ENCODE results near the gene CUL2. TPM values are rescaled to one million over a fixed set of nuclear protein-coding genes. Genes with fewer than 3 reads are reported as not detected.

The CUL2 gene
- total RNA-seq, 4 donors from 2014 or later = 15.9 to 28.5 (median 22.7) TPM

DNA sequence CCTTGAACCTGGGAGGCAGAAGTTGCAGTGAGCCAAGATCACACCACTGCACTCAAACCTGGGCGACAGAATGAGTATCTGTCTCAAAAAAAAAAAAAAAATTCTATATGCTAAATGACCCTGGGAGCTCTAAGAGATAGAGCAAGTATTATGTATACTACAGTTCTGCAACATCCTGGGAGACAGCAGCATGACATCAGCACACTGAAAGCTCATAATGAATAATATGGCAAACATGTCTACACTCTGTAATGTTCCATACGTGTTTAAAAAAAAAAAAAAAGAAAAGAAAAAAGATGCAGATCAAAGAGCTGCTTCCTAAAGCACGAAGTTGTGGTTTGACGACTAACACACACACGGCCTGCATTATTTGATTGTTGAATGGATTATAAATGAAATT lies 72.5 kb downstream of the CUL2 start:
- WGBS, 2 donors (ENCODE audit: low coverage in 1 of 2) = 58 to 81% methylated on average over 3 to 4 of the region's 5 CpGs
- Histone ChIP-seq H3K27me3 (no peaks in the 10 kb centered on the region), H3K4me3 (no peak overlapping the region), H3K27ac (no peak overlapping the region), H3K4me1 (peaks cover 0 to 6% (median 0%) of the 10 kb centered on the region in 3 donors), H3K9me3 (no peaks in the 10 kb centered on the region), H3K36me3 (peaks cover 0 to 59% of the 10 kb centered on the region in 2 donors)
- TF ChIP-seq, protein P1, sequence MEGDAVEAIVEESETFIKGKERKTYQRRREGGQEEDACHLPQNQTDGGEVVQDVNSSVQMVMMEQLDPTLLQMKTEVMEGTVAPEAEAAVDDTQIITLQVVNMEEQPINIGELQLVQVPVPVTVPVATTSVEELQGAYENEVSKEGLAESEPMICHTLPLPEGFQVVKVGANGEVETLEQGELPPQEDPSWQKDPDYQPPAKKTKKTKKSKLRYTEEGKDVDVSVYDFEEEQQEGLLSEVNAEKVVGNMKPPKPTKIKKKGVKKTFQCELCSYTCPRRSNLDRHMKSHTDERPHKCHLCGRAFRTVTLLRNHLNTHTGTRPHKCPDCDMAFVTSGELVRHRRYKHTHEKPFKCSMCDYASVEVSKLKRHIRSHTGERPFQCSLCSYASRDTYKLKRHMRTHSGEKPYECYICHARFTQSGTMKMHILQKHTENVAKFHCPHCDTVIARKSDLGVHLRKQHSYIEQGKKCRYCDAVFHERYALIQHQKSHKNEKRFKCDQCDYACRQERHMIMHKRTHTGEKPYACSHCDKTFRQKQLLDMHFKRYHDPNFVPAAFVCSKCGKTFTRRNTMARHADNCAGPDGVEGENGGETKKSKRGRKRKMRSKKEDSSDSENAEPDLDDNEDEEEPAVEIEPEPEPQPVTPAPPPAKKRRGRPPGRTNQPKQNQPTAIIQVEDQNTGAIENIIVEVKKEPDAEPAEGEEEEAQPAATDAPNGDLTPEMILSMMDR (IDR thresholded peaks at IDR 0.05) = no peak
- no peak for TF ChIP-seq EP300 (IDR thresholded peaks at IDR 0.05)
- ATAC-seq = no peak

DNA sequence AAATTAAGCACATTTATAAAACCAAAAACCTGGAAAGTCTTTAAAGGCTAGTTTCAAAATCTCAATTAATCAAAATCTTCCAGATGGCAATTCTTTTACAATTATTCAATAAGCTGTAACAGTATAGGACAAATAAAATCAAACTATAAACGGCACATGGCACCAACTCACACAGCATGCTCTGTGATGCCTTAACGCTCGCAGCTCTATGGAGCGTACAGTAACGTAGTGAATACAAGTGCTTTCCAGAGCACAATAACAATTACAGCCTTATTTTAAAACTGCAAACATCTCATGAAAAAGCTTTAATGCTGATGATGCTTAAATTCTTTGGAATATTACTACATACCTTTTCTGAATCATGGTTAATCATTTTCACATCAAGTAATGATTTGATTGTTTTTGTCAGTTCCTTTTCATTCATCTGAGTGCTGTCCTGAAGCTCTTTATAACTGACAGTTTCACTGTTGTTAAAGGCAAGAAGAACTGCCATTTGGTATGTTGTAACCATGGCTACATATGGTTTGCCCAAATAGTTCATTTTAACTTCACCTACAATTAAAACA lies 74.2 kb downstream of the CUL2 start:
- Histone ChIP-seq H3K27me3 (no peaks in the 10 kb centered on the region), H3K27ac (no peak overlapping the region), H3K4me3 (no peak overlapping the region), H3K9me3 (no peaks in the 10 kb centered on the region), H3K4me1 (peaks cover 0 to 6% (median 0%) of the 10 kb centered on the region in 3 donors), H3K36me3 (peaks cover 0 to 66% of the 10 kb centered on the region in 2 donors)
- WGBS, 2 donors (ENCODE audit: low coverage in 1 of 2) = 71 to 79% methylated on average over 5 of the region's 5 CpGs
- TF ChIP-seq POLR2A (IDR thresholded peaks at IDR 0.05) = no peak
- no peak for TF ChIP-seq POLR2AphosphoS5 (IDR thresholded peaks at IDR 0.05)
- ATAC-seq = no peak

DNA sequence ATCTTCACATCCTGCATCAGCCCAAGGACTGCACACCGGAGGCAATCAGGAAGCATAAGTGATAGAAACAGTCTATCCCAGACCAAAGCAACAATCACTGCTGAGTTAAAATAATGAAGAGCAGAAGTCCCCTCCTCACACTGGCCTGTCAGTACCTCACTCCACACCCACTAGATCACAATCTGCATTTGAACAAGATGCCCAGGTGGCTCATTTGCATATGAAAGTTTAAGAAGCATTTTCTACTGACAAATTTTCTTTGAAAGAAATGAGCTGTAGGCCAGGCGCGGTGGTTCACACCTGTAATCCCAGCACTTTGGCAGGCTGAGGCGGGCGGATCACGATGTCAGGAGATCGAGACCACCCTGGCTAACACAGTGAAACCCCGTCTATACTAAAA lies 77.4 kb downstream of the CUL2 start:
- 90 to 92% methylated on average over 5 to 6 of the region's 8 CpGs for WGBS, 2 donors (ENCODE audit: low coverage in 1 of 2)
- H3K4me3 ChIP-seq = no peak overlapping the region
- H3K9me3 ChIP-seq = no peaks in the 10 kb centered on the region
- ATAC-seq = no peak
- peaks cover 0 to 6% (median 0%) of the 10 kb centered on the region in 3 donors for H3K4me1 ChIP-seq
- no peak for TF ChIP-seq POLR2AphosphoS5 (IDR thresholded peaks at IDR 0.05)
- TF ChIP-seq, protein P1 (IDR thresholded peaks at IDR 0.05) = no peak
- TF ChIP-seq POLR2A (IDR thresholded peaks at IDR 0.05) = no peak
- TF ChIP-seq EP300 (IDR thresholded peaks at IDR 0.05) = no peak
- H3K27me3 ChIP-seq = no peaks in the 10 kb centered on the region
- H3K36me3 ChIP-seq = peaks cover 0 to 81% of the 10 kb centered on the region in 2 donors
- no peak overlapping the region for H3K27ac ChIP-seq

DNA sequence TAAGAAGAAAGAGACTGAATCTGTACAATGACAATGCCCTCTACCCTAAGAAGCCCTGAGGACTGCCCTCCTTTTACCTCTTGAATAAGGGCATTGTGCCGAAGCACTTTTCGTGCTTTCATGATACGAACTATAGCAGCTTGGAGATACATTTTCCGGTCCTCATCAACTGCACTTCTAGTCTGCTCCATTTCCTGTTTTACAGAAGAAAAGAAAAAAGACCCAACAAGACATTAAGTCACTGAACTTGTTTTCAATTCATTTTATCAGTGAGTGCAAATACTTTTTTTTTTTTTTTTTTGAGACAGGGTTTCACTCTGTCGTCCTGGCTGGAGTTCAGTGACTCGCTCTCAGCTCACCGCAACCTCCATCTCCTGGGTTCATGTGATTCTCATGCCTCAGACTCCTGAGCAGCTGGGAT lies 78.4 kb downstream of the CUL2 start:
- H3K27me3 ChIP-seq = no peaks in the 10 kb centered on the region
- no peak for ATAC-seq
- H3K4me1 ChIP-seq = peaks cover 0 to 6% (median 0%) of the 10 kb centered on the region in 3 donors
- peaks cover 0 to 78% of the 10 kb centered on the region in 2 donors for H3K36me3 ChIP-seq
- 89 to 90% methylated on average over 7 of the region's 7 CpGs for WGBS, 2 donors (ENCODE audit: low coverage in 1 of 2)
- no peak overlapping the region for H3K27ac ChIP-seq
- TF ChIP-seq POLR2AphosphoS5 (IDR thresholded peaks at IDR 0.05) = no peak
- no peak for TF ChIP-seq POLR2A (IDR thresholded peaks at IDR 0.05)
- TF ChIP-seq EP300 (IDR thresholded peaks at IDR 0.05) = no peak
- TF ChIP-seq, protein P1 (IDR thresholded peaks at IDR 0.05) = no peak
- H3K4me3 ChIP-seq = no peak overlapping the region
- no peaks in the 10 kb centered on the region for H3K9me3 ChIP-seq

DNA sequence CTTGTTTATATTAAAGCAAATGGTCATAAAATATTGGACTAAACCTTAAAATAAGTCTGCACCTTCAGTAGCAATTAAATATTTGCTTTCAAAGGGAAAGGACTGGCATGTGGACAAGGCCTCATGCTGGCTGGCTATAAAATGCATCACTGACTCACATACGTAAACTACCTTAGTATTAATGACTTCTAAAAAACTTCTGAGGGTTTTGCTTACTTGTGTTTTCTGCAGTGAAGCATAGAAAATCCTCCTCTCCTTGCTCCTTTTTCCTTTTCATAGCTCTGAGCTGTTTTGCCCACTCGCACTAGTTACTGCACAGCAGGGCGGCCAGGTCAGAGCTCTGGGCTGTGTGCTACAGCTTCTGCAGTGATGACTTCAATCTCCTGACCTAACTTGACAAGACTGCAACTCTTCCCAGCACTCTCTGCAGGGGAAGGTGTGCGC lies 82.3 kb downstream of the CUL2 start:
- no peaks in the 10 kb centered on the region for H3K4me1 ChIP-seq
- TF ChIP-seq POLR2AphosphoS5 (IDR thresholded peaks at IDR 0.05) = no peak
- TF ChIP-seq, protein P1 (IDR thresholded peaks at IDR 0.05) = no peak
- no peak for TF ChIP-seq POLR2A (IDR thresholded peaks at IDR 0.05)
- no peak for TF ChIP-seq EP300 (IDR thresholded peaks at IDR 0.05)
- H3K9me3 ChIP-seq = no peaks in the 10 kb centered on the region
- no peak for ATAC-seq
- H3K27ac ChIP-seq = no peak overlapping the region
- peaks cover 0 to 54% of the 10 kb centered on the region in 2 donors for H3K36me3 ChIP-seq
- H3K4me3 ChIP-seq = no peak overlapping the region
- 79 to 100% methylated on average over 3 to 4 of the region's 4 CpGs for WGBS, 2 donors (ENCODE audit: low coverage in 1 of 2)
- no peaks in the 10 kb centered on the region for H3K27me3 ChIP-seq
